ENCODE data around the gene SFI1. TPM values are rescaled to one million over a fixed set of nuclear protein-coding genes. Genes with fewer than 3 reads are reported as not detected.

Gene SFI1
- total and polyA plus RNA-seq, 2 donors (not counting 1 experiment from before 2014, with no cell fraction given), result 80.2 to 182 TPM

Small RNA genes within 50 kb of the gene (small RNA-seq; reads per million reads assigned to genes)
- gene AL096701.2 (ENCODE audit: insufficient read length, low read depth, low replicate concordance) (not detected), gene RNU6-28P (ENCODE audit: insufficient read length, low read depth, low replicate concordance) (not detected)

Other genes with a start within 250 kb of the SFI1 start
- 89.2 and 92.9 TPM in 2 replicates for gene PIK3IP1, start 204.0 kb upstream of the SFI1 start, total RNA-seq
- 89.8 and 115 TPM in 2 replicates for gene PIK3IP1, start 204.0 kb upstream of the SFI1 start, polyA plus RNA-seq
- 47.0 and 47.4 TPM in 2 replicates for gene PATZ1, start 150.2 kb upstream of the SFI1 start, total RNA-seq
- 35.1 and 35.6 TPM in 2 replicates for gene PATZ1, start 150.2 kb upstream of the SFI1 start, polyA plus RNA-seq
- 58.9 and 77.7 TPM in 2 replicates for gene DRG1, start 96.9 kb upstream of the SFI1 start, total RNA-seq
- 26.6 and 33.9 TPM in 2 replicates for gene DRG1, start 96.9 kb upstream of the SFI1 start, polyA plus RNA-seq
- 58.3 and 62.7 TPM in 2 replicates for gene EIF4ENIF1, start 6.7 kb upstream of the SFI1 start, total RNA-seq
- gene EIF4ENIF1, start 6.7 kb upstream of the SFI1 start, polyA plus RNA-seq, result 26.2 and 29.4 TPM in 2 replicates
- gene PISD, start 165.7 kb downstream of the SFI1 start, total RNA-seq, result 52.5 and 57.2 TPM in 2 replicates
- 29.8 and 35.6 TPM in 2 replicates for gene PISD, start 165.7 kb downstream of the SFI1 start, polyA plus RNA-seq

All from B cell (primary cell).